Measurements from ENCODE around the gene PDE9A. TPM values are rescaled to one million over a fixed set of nuclear protein-coding genes. Genes with fewer than 3 reads are reported as not detected.
A peak's percentile ranks its signal among the peaks of the same experiment; 100 is the strongest.

PDE9A gene
- total RNA-seq, 1 donor from 2014 or later, result 9.8 TPM

GRCh38 chr21:42658320-42659105, 5.1 kb downstream of the PDE9A start:
- no peak for DNase-seq

GRCh38 chr21:42659416-42660117, 6.1 kb downstream of the PDE9A start:
- no peak for DNase-seq

- DNase-seq, result no peak
Measured at GRCh38 chr21:42660118-42660470, 6.7 kb downstream of the PDE9A start.

- no peak for DNase-seq
Measured at GRCh38 chr21:42661688-42662429, 8.4 kb downstream of the PDE9A start.

- DNase-seq, result no peak
Measured at GRCh38 chr21:42662430-42663199, 9.2 kb downstream of the PDE9A start.

GRCh38 chr21:42663200-42663750, 9.9 kb downstream of the PDE9A start:
- no peak for DNase-seq

- no peak for DNase-seq
Measured at GRCh38 chr21:42663860-42664535, 10.6 kb downstream of the PDE9A start.

- DNase-seq, result no peak
Measured at GRCh38 chr21:42664614-42665013, 11.2 kb downstream of the PDE9A start.

- DNase-seq, result no peak
Measured at GRCh38 chr21:42665026-42665425, 11.6 kb downstream of the PDE9A start.

GRCh38 chr21:42665484-42665883, 12.1 kb downstream of the PDE9A start:
- DNase-seq, result no peak

- DNase-seq, result no peak
Measured at GRCh38 chr21:42666023-42666747, 12.8 kb downstream of the PDE9A start.

GRCh38 chr21:42666925-42667324, 13.5 kb downstream of the PDE9A start:
- no peak for DNase-seq

GRCh38 chr21:42668298-42668992, 15.0 kb downstream of the PDE9A start:
- no peak for DNase-seq

GRCh38 chr21:42669041-42669440, 15.6 kb downstream of the PDE9A start:
- peak; percentile 62 for DNase-seq

- no peak for DNase-seq
Measured at GRCh38 chr21:42670058-42670880, 16.8 kb downstream of the PDE9A start.

- DNase-seq, result no peak
Measured at GRCh38 chr21:42670884-42671283, 17.5 kb downstream of the PDE9A start.

GRCh38 chr21:42671778-42672593, 18.6 kb downstream of the PDE9A start:
- no peak for DNase-seq
